Limb (tissue), 2 donors: ENCODE measurements around the gene LAMC1.
A peak's percentile ranks its signal among the peaks of the same experiment; 100 is the strongest.

Experiments
- DNase-seq, 2 donors: peaks; one replicate each; pipeline ENCODE4 v3.0.0-alpha.2; 2016; ENCODE audit errors: extremely low spot score in 2 of 2

LAMC1 gene

GRCh38 chr1:183023146-183023600, at the start of gene LAMC1:
TSS of gene LAMC1 (plus strand) at chr1:183023420. CDS start at chr1:183023717, 297 bp downstream.
- peak; percentile 85 to 94 for DNase-seq

GRCh38 chr1:182974506-182975191, 48.6 kb upstream of the LAMC1 start:
- DNase-seq, result no peak

GRCh38 chr1:182977480-182977879, 45.7 kb upstream of the LAMC1 start:
- no peak for DNase-seq

GRCh38 chr1:182978151-182978853, 44.9 kb upstream of the LAMC1 start:
- DNase-seq, result no peak

GRCh38 chr1:182984138-182984537, 39.1 kb upstream of the LAMC1 start:
- no peak for DNase-seq

- DNase-seq, result no peak
Measured at GRCh38 chr1:182984621-182985020, 38.6 kb upstream of the LAMC1 start.

GRCh38 chr1:182985876-182986275, 37.3 kb upstream of the LAMC1 start:
- DNase-seq, result no peak

GRCh38 chr1:182990413-182991144, 32.6 kb upstream of the LAMC1 start:
- no peak for DNase-seq

- DNase-seq, result no peak
Measured at GRCh38 chr1:182993746-182994145, 29.5 kb upstream of the LAMC1 start.

- DNase-seq, result no peak
Measured at GRCh38 chr1:182995894-182996293, 27.3 kb upstream of the LAMC1 start.

GRCh38 chr1:182996816-182997215, 26.4 kb upstream of the LAMC1 start:
- no peak for DNase-seq

GRCh38 chr1:182998482-182998881, 24.7 kb upstream of the LAMC1 start:
- no peak for DNase-seq

GRCh38 chr1:183000167-183000962, 22.9 kb upstream of the LAMC1 start:
- no peak for DNase-seq

GRCh38 chr1:183002267-183002666, 21.0 kb upstream of the LAMC1 start:
- DNase-seq, result no peak

- no peak for DNase-seq
Measured at GRCh38 chr1:183002797-183003196, 20.4 kb upstream of the LAMC1 start.

- no peak for DNase-seq
Measured at GRCh38 chr1:183003203-183003602, 20.0 kb upstream of the LAMC1 start.

GRCh38 chr1:183004141-183004540, 19.1 kb upstream of the LAMC1 start:
- no peak for DNase-seq

GRCh38 chr1:183011859-183012258, 11.4 kb upstream of the LAMC1 start:
- no peak for DNase-seq

GRCh38 chr1:183012301-183012994, 10.8 kb upstream of the LAMC1 start:
- DNase-seq, result no peak

- DNase-seq, result no peak
Measured at GRCh38 chr1:183019139-183019740, 4.0 kb upstream of the LAMC1 start.
